Natural killer cell treated with Interleukin-12 subunit alpha and Interleukin-12 subunit beta and Interleukin-15 and Interleukin-18, amount 100 ng/mL, for 72 hours (primary cell): ENCODE measurements around the gene DEFB126. TPM values are rescaled to one million over a fixed set of nuclear protein-coding genes. Genes with fewer than 3 reads are reported as not detected.

Experiments used
- ATAC-seq, 2 donors: fragments of 150-1000 bp; cut with Tn5 transposase in 1 of 2; sonication (Bioruptor Pico), chemical (Tn5 transposase) in 1 of 2; 2 replicates each; pipeline ENCODE4 v1.10.0; 2021
- DNase-seq: peaks from one replicate; pipeline ENCODE4 v3.0.0; 2022; ENCODE audit warnings: low spot score
- H3K27ac Mint-ChIP-seq, 2 donors: 1 replicate in 1 of 2; 2 replicates in 1 of 2; pipeline ENCODE4 v1.8.0; 2022; ENCODE audit warnings: mixed read lengths in 2 of 2, mild to moderate bottlenecking in 1 of 2, moderate library complexity in 1 of 2
- H3K27me3 Mint-ChIP-seq, 2 donors: 1 replicate in 1 of 2; 2 replicates in 1 of 2; pipeline ENCODE4 v1.8.0; 2022; ENCODE audit warnings: mixed read lengths in 2 of 2
- H3K36me3 Mint-ChIP-seq: one replicate; pipeline ENCODE4 v1.8.0; 2022; ENCODE audit warnings: mixed read lengths
- H3K4me1 Mint-ChIP-seq, 2 donors: 1 replicate in 1 of 2; 2 replicates in 1 of 2; pipeline ENCODE4 v1.8.0; 2022; ENCODE audit warnings: low read depth in 2 of 2, mixed read lengths in 2 of 2, mild to moderate bottlenecking in 1 of 2
- H3K4me3 Mint-ChIP-seq: one replicate; pipeline ENCODE4 v1.8.0; 2022; ENCODE audit warnings: mixed read lengths
- H3K9me3 Mint-ChIP-seq: 2 replicates; pipeline ENCODE4 v1.8.0; 2022; ENCODE audit warnings: mixed read lengths
- total RNA-seq, 2 donors: library from RNA; stranded (reverse); gene quantifications; one replicate each; pipeline ENCODE4 v1.2.3, GENCODE V29; 2022

DEFB126 gene
- total RNA-seq, 2 donors from 2014 or later, result not detected

GRCh38 chr20:168876-169275 lies 26.5 kb downstream of the DEFB126 start:
- H3K9me3 Mint-ChIP-seq, result no peaks in the 10 kb centered on the region
- H3K4me3 Mint-ChIP-seq, result no peak overlapping the region

GRCh38 chr20:184288-184687 lies 41.9 kb downstream of the DEFB126 start:
- H3K4me1 Mint-ChIP-seq, result peaks cover 0 to 11% of the 10 kb centered on the region in 2 donors
- H3K9me3 Mint-ChIP-seq, result no peaks in the 10 kb centered on the region
- no peak for DNase-seq
- H3K4me3 Mint-ChIP-seq, result no peak overlapping the region
- H3K27me3 Mint-ChIP-seq, result peaks cover 49 to 68% of the 10 kb centered on the region in 2 donors
- no peak for ATAC-seq
- no peak overlapping the region for H3K27ac Mint-ChIP-seq
- H3K36me3 Mint-ChIP-seq, result peaks cover 6% of the 10 kb centered on the region

More at GRCh38 chr20:168876-169275, 26.5 kb downstream of the DEFB126 start:
- no peaks in the 10 kb centered on the region for H3K4me1 Mint-ChIP-seq
- no peaks in the 10 kb centered on the region for H3K36me3 Mint-ChIP-seq
- no peak overlapping the region for H3K27ac Mint-ChIP-seq
- peaks cover 15 to 21% of the 10 kb centered on the region in 2 donors for H3K27me3 Mint-ChIP-seq
- ATAC-seq (no peak), DNase-seq (no peak)

GRCh38 chr20:187733-188132 lies 45.3 kb downstream of the DEFB126 start:
- DNase-seq (no peak), ATAC-seq (no peak)
- Mint-ChIP-seq H3K4me3 (no peak overlapping the region), H3K4me1 (peaks cover 0 to 11% of the 10 kb centered on the region in 2 donors), H3K27me3 (peaks cover 51 to 65% of the 10 kb centered on the region in 2 donors), H3K36me3 (peaks cover 6% of the 10 kb centered on the region), H3K9me3 (no peaks in the 10 kb centered on the region), H3K27ac (no peak overlapping the region)

- no peak within 1 kb of the TSS for H3K4me3 Mint-ChIP-seq
- ATAC-seq (no peak), DNase-seq (no peak)
- H3K27me3 Mint-ChIP-seq, result peaks cover 37 to 46% of the 10 kb centered on the region in 2 donors
- H3K4me1 Mint-ChIP-seq, result peaks cover 0 to 4% of the 10 kb centered on the region in 2 donors
- H3K9me3 Mint-ChIP-seq, result no peaks in the 10 kb centered on the region
- peaks cover 4% of the 10 kb centered on the region for H3K36me3 Mint-ChIP-seq
- H3K27ac Mint-ChIP-seq, result no peak within 1 kb of the TSS
Observed at GRCh38 chr20:189611-190010, 47.2 kb downstream of the DEFB126 start, which contains the start of gene DEFB128. Gene DEFB128 (minus strand): TSS chr20:189711. CDS start chr20:189623, 88 bp downstream.

Other genes starting within 250 kb of the DEFB126 start
- not detected for gene DEFB125, start 54.9 kb upstream of the DEFB126 start, total RNA-seq
- not detected for gene DEFB127, start 14.9 kb downstream of the DEFB126 start, total RNA-seq
- gene DEFB128, start 47.1 kb downstream of the DEFB126 start, total RNA-seq, result not detected
- gene DEFB129, start 84.7 kb downstream of the DEFB126 start, total RNA-seq, result not detected
- gene DEFB132, start 115.1 kb downstream of the DEFB126 start, total RNA-seq, result not detected
- gene C20orf96, start 148.2 kb downstream of the DEFB126 start, total RNA-seq, result 1 to 10 TPM; 2.0 to 6.2 TPM
- gene ZCCHC3, start 155.0 kb downstream of the DEFB126 start, total RNA-seq, result 10 to 100 TPM; 18.7 to 20.6 TPM
- 1 to 10 TPM in 1 of 2 donors, under 1 TPM in 1; 0.36 to 1.5 TPM for gene SOX12, start 183.0 kb downstream of the DEFB126 start, total RNA-seq
- gene NRSN2, start 204.5 kb downstream of the DEFB126 start, total RNA-seq, result 1 to 10 TPM; 3.6 to 5.5 TPM
- gene TRIB3, start 238.2 kb downstream of the DEFB126 start, total RNA-seq, result 10 to 100 TPM; 18.0 to 21.6 TPM